PFSK-1 (cell line): ENCODE measurements around the gene HACD2.

Source experiments
- FOXP2 ChIP-seq: optimal IDR thresholded peaks from 2 replicates; pipeline ENCODE3; 2011; ENCODE audit warnings: borderline replicate concordance, control low read depth, inconsistent platforms; ENCODE audit not compliant: insufficient read depth; ENCODE audit errors: extremely low read length, extremely low read depth
- POLR2AphosphoS5 ChIP-seq: IDR thresholded peaks from 2 replicates; pipeline ENCODE4 v1.6.1; 2012; ENCODE audit warnings: low read depth, mild to moderate bottlenecking, control low read depth, low read length, moderate library complexity
- SIN3A ChIP-seq: IDR thresholded peaks from 2 replicates; pipeline ENCODE4 v1.6.1; 2012; ENCODE audit warnings: mild to moderate bottlenecking, low read length, moderate library complexity, borderline replicate concordance; ENCODE audit not compliant: insufficient read depth
- TAF1 ChIP-seq: IDR thresholded peaks from 2 replicates; pipeline ENCODE4 v1.6.1; 2012; ENCODE audit warnings: low read length, control low read depth, borderline replicate concordance; ENCODE audit not compliant: insufficient read depth
- TF ChIP-seq, protein P1 (sequence below), 2 experiments: IDR thresholded peaks; 2 replicates each; pipeline versions ENCODE4 v1.6.1 to v1.8.0; 2011 to 2012; ENCODE audit warnings: low read depth in 2 of 2, low read length in 2 of 2, control low read depth in 1 of 2, inconsistent platforms in 1 of 2, mild to moderate bottlenecking in 1 of 2, moderate library complexity in 1 of 2; ENCODE audit not compliant: insufficient read depth in 1 of 2

HACD2 gene

DNA sequence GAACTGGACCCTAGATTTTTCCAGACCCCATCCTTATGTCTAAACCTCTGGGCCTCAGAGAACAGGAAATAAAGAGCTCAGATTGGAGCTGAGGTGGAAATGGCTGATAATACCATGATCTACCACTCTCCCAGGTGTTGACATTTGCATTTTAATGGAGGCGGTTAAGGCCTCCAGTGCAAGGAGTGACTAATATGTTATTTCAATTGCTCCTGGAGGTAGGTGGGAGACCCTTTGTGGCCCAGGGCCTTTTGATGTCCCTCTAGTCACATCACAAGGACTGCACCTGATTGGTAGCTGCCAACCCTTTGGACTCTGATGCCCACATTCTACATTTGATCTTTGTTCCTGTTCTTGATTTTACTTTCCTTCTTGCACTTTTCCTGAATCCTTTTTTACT lies 127.0 kb downstream of the HACD2 start:
- no peak for TF ChIP-seq POLR2AphosphoS5
- no peak for TF ChIP-seq TAF1
- no peak for TF ChIP-seq SIN3A
- TF ChIP-seq, protein P1, sequence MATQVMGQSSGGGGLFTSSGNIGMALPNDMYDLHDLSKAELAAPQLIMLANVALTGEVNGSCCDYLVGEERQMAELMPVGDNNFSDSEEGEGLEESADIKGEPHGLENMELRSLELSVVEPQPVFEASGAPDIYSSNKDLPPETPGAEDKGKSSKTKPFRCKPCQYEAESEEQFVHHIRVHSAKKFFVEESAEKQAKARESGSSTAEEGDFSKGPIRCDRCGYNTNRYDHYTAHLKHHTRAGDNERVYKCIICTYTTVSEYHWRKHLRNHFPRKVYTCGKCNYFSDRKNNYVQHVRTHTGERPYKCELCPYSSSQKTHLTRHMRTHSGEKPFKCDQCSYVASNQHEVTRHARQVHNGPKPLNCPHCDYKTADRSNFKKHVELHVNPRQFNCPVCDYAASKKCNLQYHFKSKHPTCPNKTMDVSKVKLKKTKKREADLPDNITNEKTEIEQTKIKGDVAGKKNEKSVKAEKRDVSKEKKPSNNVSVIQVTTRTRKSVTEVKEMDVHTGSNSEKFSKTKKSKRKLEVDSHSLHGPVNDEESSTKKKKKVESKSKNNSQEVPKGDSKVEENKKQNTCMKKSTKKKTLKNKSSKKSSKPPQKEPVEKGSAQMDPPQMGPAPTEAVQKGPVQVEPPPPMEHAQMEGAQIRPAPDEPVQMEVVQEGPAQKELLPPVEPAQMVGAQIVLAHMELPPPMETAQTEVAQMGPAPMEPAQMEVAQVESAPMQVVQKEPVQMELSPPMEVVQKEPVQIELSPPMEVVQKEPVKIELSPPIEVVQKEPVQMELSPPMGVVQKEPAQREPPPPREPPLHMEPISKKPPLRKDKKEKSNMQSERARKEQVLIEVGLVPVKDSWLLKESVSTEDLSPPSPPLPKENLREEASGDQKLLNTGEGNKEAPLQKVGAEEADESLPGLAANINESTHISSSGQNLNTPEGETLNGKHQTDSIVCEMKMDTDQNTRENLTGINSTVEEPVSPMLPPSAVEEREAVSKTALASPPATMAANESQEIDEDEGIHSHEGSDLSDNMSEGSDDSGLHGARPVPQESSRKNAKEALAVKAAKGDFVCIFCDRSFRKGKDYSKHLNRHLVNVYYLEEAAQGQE (IDR thresholded peaks at IDR 0.05; ENCODE audit: insufficient read depth in 1 of 2, low read depth in 2 of 2, low read length in 2 of 2), result no peak
- TF ChIP-seq FOXP2, result no peak

GRCh38 chr3:123453675-123454074 lies 131.2 kb downstream of the HACD2 start:
- TF ChIP-seq, protein P1 (IDR thresholded peaks at IDR 0.05; ENCODE audit: insufficient read depth in 1 of 2, low read depth in 2 of 2, low read length in 2 of 2), result no peak
- TF ChIP-seq FOXP2 (no peak), TAF1 (no peak), POLR2AphosphoS5 (no peak), SIN3A (no peak)

GRCh38 chr3:123451186-123451585 lies 133.7 kb downstream of the HACD2 start:
- TF ChIP-seq TAF1 (no peak), POLR2AphosphoS5 (no peak), SIN3A (no peak)

DNA sequence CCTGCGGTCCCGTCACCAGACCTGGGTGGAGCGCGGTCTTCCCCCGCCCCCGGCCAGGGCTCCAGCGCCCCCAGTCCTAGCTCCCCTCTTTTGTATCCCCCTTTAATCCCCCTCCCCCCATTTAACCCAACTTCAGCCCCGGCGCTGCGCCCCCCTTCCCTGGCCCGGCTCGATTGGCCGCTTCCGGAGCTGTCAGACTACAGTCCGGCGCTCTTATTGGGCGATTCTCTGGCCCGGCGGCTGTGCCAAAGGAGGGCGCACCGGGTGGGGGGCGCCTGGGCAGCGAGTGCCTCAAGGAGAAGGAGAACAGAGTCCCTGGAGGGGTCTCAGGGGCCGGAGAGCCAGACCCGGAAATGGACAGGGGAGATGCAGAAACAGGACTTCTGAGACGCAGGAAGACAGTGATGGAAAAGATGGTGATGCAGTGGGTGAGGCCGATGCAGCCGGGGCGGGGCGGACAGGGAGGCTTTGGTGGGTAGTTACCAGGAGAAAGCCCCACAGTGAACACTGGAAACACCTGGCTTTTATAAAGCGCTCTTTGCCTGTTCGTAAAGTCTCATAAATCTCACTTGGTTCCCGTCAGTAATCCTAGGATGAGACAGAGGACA lies 134.8 kb downstream of the HACD2 start:
- TF ChIP-seq, protein P1 (IDR thresholded peaks at IDR 0.05; ENCODE audit: insufficient read depth in 1 of 2, low read depth in 2 of 2, low read length in 2 of 2), result no peak
- no peak for TF ChIP-seq FOXP2
- no peak for TF ChIP-seq SIN3A
- TF ChIP-seq POLR2AphosphoS5, result no peak
- TF ChIP-seq TAF1, result no peak

DNA sequence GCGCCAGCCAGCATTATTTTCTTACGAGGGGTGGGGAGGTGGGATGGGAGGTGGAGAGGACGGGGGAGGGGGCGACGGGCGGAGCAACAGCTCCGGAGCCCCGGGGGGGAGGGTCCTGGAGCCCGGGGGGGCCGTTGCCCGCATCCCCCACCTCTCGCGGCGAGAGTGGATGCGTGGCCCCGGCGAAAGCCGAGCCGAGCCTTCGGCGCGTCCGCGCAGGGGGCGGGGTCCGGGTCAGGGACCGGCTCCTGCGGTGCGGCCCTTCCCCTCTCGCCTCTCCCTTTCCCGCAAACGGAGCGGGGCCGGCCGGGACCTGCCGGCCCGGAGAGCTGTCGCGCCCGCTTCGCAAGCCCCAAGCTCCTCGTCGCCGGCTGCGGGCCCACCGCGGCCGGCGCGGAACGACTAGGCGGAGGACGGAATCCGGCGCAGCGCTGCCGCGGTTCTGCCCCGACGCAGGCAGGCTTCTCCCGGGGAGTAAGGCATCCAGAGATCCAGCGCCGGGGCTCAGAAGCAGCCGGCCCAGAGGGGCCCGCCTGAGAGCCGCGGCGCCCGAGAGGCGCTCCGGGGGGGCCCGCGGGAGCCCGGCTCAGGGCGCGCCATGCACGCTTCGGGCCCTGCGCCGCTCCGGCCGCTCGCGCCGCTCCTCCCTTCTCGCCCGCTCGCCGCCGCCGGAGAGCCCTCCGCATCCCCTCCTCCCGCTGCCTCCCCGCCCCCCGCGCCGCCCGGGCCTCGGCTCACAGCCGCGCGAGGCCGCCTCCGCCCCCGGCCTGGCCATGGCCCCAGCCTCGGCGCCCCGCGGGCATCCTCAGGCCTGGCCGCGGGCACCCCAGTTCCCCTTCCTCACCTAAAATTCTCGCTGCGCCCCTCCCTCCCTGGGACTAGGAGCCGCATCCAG lies 135.5 kb downstream of the HACD2 start:
- TF ChIP-seq, protein P1 (IDR thresholded peaks at IDR 0.05; ENCODE audit: insufficient read depth in 1 of 2, low read depth in 2 of 2, low read length in 2 of 2), result no peak
